ENCODE measurements around the gene TGFBR3L.

The TGFBR3L gene

GRCh38 chr19:7881910-7882309 lies 32.7 kb upstream of the TGFBR3L start:
- no peak for TF ChIP-seq CTCF (conservative IDR thresholded peaks at IDR 0.05; ENCODE audit: control insufficient read depth, insufficient read depth, low read depth, low read length)
- no peak overlapping the region for H3K4me3 ChIP-seq (ENCODE audit: control insufficient read depth, low read depth, low read length)
- DNase-seq (ENCODE audit: low read depth) = no peak

GRCh38 chr19:7883105-7883504 lies 31.5 kb upstream of the TGFBR3L start:
- H3K4me3 ChIP-seq (ENCODE audit: control insufficient read depth, low read depth, low read length) = no peak overlapping the region
- TF ChIP-seq CTCF (conservative IDR thresholded peaks at IDR 0.05; ENCODE audit: control insufficient read depth, insufficient read depth, low read depth, low read length) = no peak
- no peak for DNase-seq (ENCODE audit: low read depth)

- TF ChIP-seq CTCF (conservative IDR thresholded peaks at IDR 0.05; ENCODE audit: control insufficient read depth, insufficient read depth, low read depth, low read length) = no peak
- DNase-seq (ENCODE audit: low read depth) = peak; percentile 47
- H3K4me3 ChIP-seq (ENCODE audit: control insufficient read depth, low read depth, low read length) = no peak overlapping the region
These were observed 30.6 kb upstream of the TGFBR3L start for GRCh38 chr19:7883796-7884570.

GRCh38 chr19:7885818-7886217 lies 28.8 kb upstream of the TGFBR3L start:
- H3K4me3 ChIP-seq (ENCODE audit: control insufficient read depth, low read depth, low read length) = no peak overlapping the region
- no peak for DNase-seq (ENCODE audit: low read depth)
- no peak for TF ChIP-seq CTCF (conservative IDR thresholded peaks at IDR 0.05; ENCODE audit: control insufficient read depth, insufficient read depth, low read depth, low read length)

- H3K4me3 ChIP-seq (ENCODE audit: control insufficient read depth, low read depth, low read length) = no peak overlapping the region
- DNase-seq (ENCODE audit: low read depth) = no peak
- no peak for TF ChIP-seq CTCF (conservative IDR thresholded peaks at IDR 0.05; ENCODE audit: control insufficient read depth, insufficient read depth, low read depth, low read length)
These were observed 27.1 kb upstream of the TGFBR3L start for GRCh38 chr19:7887408-7888144.

GRCh38 chr19:7888145-7888825 lies 26.3 kb upstream of the TGFBR3L start, which contains the start of gene LRRC8E:
LRRC8E (plus strand) TSS chr19:7888510; CDS start chr19:7895604, 7,094 bp downstream.
- H3K4me3 ChIP-seq (ENCODE audit: control insufficient read depth, low read depth, low read length) = peak within 1 kb of the TSS; percentile 71
- DNase-seq (ENCODE audit: low read depth) = peak; percentile 60
- TF ChIP-seq CTCF (conservative IDR thresholded peaks at IDR 0.05; ENCODE audit: control insufficient read depth, insufficient read depth, low read depth, low read length) = no peak
